ENCODE results near the gene CCDC88B. TPM values are rescaled to one million over a fixed set of nuclear protein-coding genes. Genes with fewer than 3 reads are reported as not detected.
"Not testable (repeated sequence)": the region's sequence is repeated elsewhere in the genome, so short reads cannot be mapped to it uniquely, and the experiment has no call there.

Gene CCDC88B
- total RNA-seq, 1 donor from 2014 or later = 137 TPM

GRCh38 chr11:64320556-64320955, 19.4 kb upstream of the CCDC88B start:
- no peak overlapping the region for H3K27ac Mint-ChIP-seq
- no peaks in the 10 kb centered on the region for H3K9me3 Mint-ChIP-seq
- H3K4me1 Mint-ChIP-seq (ENCODE audit: low read depth) = peaks cover 34% of the 10 kb centered on the region
- peaks cover 22% of the 10 kb centered on the region for H3K36me3 Mint-ChIP-seq (ENCODE audit: low read depth)
- H3K27me3 Mint-ChIP-seq (ENCODE audit: insufficient read depth) = no peaks in the 10 kb centered on the region
- no peak for DNase-seq (ENCODE audit: low spot score)
- intact Hi-C loops (cut with micrococcal nuclease) = no loop called here
- peak overlapping the region; percentile 54 for H3K4me3 Mint-ChIP-seq

GRCh38 chr11:64321026-64321425, 19.0 kb upstream of the CCDC88B start:
- Mint-ChIP-seq H3K4me3 (peak overlapping the region; percentile 39), H3K36me3 (ENCODE audit: low read depth) (peaks cover 22% of the 10 kb centered on the region), H3K4me1 (ENCODE audit: low read depth) (peaks cover 34% of the 10 kb centered on the region), H3K27ac (peak overlapping the region; percentile 61), H3K27me3 (ENCODE audit: insufficient read depth) (no peaks in the 10 kb centered on the region), H3K9me3 (no peaks in the 10 kb centered on the region)
- DNase-seq (ENCODE audit: low spot score) = no peak
- intact Hi-C loops (cut with micrococcal nuclease) = no loop called here

GRCh38 chr11:64321533-64321932, 18.5 kb upstream of the CCDC88B start:
- intact Hi-C loops (cut with micrococcal nuclease) = no loop called here
- no peaks in the 10 kb centered on the region for H3K9me3 Mint-ChIP-seq
- no peak for DNase-seq (ENCODE audit: low spot score)
- no peak overlapping the region for H3K27ac Mint-ChIP-seq
- peaks cover 20% of the 10 kb centered on the region for H3K36me3 Mint-ChIP-seq (ENCODE audit: low read depth)
- H3K27me3 Mint-ChIP-seq (ENCODE audit: insufficient read depth) = no peaks in the 10 kb centered on the region
- peaks cover 30% of the 10 kb centered on the region for H3K4me1 Mint-ChIP-seq (ENCODE audit: low read depth)
- no peak overlapping the region for H3K4me3 Mint-ChIP-seq

GRCh38 chr11:64322925-64323260, 17.1 kb upstream of the CCDC88B start:
- Mint-ChIP-seq H3K4me1 (ENCODE audit: low read depth) (peaks cover 22% of the 10 kb centered on the region), H3K27me3 (ENCODE audit: insufficient read depth) (no peaks in the 10 kb centered on the region), H3K36me3 (ENCODE audit: low read depth) (peaks cover 10% of the 10 kb centered on the region), H3K9me3 (no peaks in the 10 kb centered on the region), H3K27ac (no peak overlapping the region), H3K4me3 (no peak overlapping the region)
- no peak for DNase-seq (ENCODE audit: low spot score)
- intact Hi-C loops (cut with micrococcal nuclease) = no loop called here

DNA sequence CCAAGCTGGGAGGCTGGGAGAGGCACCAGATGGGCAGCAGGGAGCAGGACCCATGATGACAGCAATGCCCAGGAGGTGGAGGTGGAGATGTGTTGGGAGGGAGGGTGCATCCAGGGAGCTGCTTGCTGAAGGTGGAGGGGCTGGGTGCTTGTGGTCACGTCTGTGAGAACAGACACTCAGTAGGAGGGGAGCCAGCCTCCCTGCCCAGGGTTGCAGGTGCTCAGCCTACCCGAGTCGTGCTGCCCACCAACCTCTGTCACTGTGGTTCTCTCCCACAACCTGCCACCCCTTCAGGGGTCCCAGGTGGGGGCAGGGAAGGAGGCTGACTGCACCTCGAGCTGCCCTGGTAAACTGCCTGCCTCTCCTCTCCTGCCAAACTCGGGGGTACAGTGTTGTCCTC, 16.6 kb upstream of the CCDC88B start:
- Mint-ChIP-seq H3K27ac (no peak overlapping the region), H3K36me3 (ENCODE audit: low read depth) (peaks cover 10% of the 10 kb centered on the region), H3K4me3 (no peak overlapping the region), H3K27me3 (ENCODE audit: insufficient read depth) (no peaks in the 10 kb centered on the region), H3K9me3 (no peaks in the 10 kb centered on the region), H3K4me1 (ENCODE audit: low read depth) (peaks cover 22% of the 10 kb centered on the region)
- DNase-seq (ENCODE audit: low spot score) = no peak
- intact Hi-C loops (cut with micrococcal nuclease) = no loop called here

- H3K36me3 Mint-ChIP-seq (ENCODE audit: low read depth) = peaks cover 10% of the 10 kb centered on the region
- peaks cover 20% of the 10 kb centered on the region for H3K4me1 Mint-ChIP-seq (ENCODE audit: low read depth)
- H3K4me3 Mint-ChIP-seq; intact Hi-C loops (cut with micrococcal nuclease); H3K27ac Mint-ChIP-seq; H3K9me3 Mint-ChIP-seq; DNase-seq (ENCODE audit: low spot score); H3K27me3 Mint-ChIP-seq (ENCODE audit: insufficient read depth): not testable (repeated sequence)
Observed at GRCh38 chr11:64323984-64324383, 16.0 kb upstream of the CCDC88B start.

GRCh38 chr11:64324692-64325469, 15.1 kb upstream of the CCDC88B start:
- no peak for DNase-seq (ENCODE audit: low spot score)
- intact Hi-C loops (cut with micrococcal nuclease) = no loop called here
- peaks cover 10% of the 10 kb centered on the region for H3K36me3 Mint-ChIP-seq (ENCODE audit: low read depth)
- H3K4me3 Mint-ChIP-seq = no peak overlapping the region
- no peaks in the 10 kb centered on the region for H3K27me3 Mint-ChIP-seq (ENCODE audit: insufficient read depth)
- H3K27ac Mint-ChIP-seq = no peak overlapping the region
- peaks cover 11% of the 10 kb centered on the region for H3K4me1 Mint-ChIP-seq (ENCODE audit: low read depth)
- no peaks in the 10 kb centered on the region for H3K9me3 Mint-ChIP-seq

GRCh38 chr11:64327375-64327774, 12.6 kb upstream of the CCDC88B start:
- H3K27me3 Mint-ChIP-seq (ENCODE audit: insufficient read depth) = no peaks in the 10 kb centered on the region
- H3K36me3 Mint-ChIP-seq (ENCODE audit: low read depth) = no peaks in the 10 kb centered on the region
- H3K4me1 Mint-ChIP-seq (ENCODE audit: low read depth) = peaks cover 7% of the 10 kb centered on the region
- intact Hi-C loops (cut with micrococcal nuclease) = no loop called here
- no peaks in the 10 kb centered on the region for H3K9me3 Mint-ChIP-seq
- H3K4me3 Mint-ChIP-seq = no peak overlapping the region
- H3K27ac Mint-ChIP-seq = no peak overlapping the region
- no peak for DNase-seq (ENCODE audit: low spot score)

GRCh38 chr11:64327993-64328392, 12.0 kb upstream of the CCDC88B start:
- H3K4me3 Mint-ChIP-seq = no peak overlapping the region
- intact Hi-C loops (cut with micrococcal nuclease) = no loop called here

GRCh38 chr11:64330888-64331287, 9.1 kb upstream of the CCDC88B start:
- Mint-ChIP-seq H3K27me3 (ENCODE audit: insufficient read depth) (no peaks in the 10 kb centered on the region), H3K4me1 (ENCODE audit: low read depth) (peaks cover 16% of the 10 kb centered on the region), H3K4me3 (no peak overlapping the region), H3K36me3 (ENCODE audit: low read depth) (peaks cover 8% of the 10 kb centered on the region), H3K27ac (no peak overlapping the region), H3K9me3 (no peaks in the 10 kb centered on the region)
- no peak for DNase-seq (ENCODE audit: low spot score)
- intact Hi-C loops (cut with micrococcal nuclease) = loop anchor here (1.0 kb wide), 2 partner anchors 9 to 13 kb away; partner anchors contain the start of genes CCDC88B and PRDX5

More at GRCh38 chr11:64327993-64328392, 12.0 kb upstream of the CCDC88B start:
- no peaks in the 10 kb centered on the region for H3K9me3 Mint-ChIP-seq
- no peaks in the 10 kb centered on the region for H3K36me3 Mint-ChIP-seq (ENCODE audit: low read depth)
- no peak for DNase-seq (ENCODE audit: low spot score)
- peaks cover 7% of the 10 kb centered on the region for H3K4me1 Mint-ChIP-seq (ENCODE audit: low read depth)
- H3K27ac Mint-ChIP-seq = no peak overlapping the region
- H3K27me3 Mint-ChIP-seq (ENCODE audit: insufficient read depth) = no peaks in the 10 kb centered on the region

GRCh38 chr11:64331569-64332371, 8.2 kb upstream of the CCDC88B start:
- Mint-ChIP-seq H3K27me3 (ENCODE audit: insufficient read depth) (no peaks in the 10 kb centered on the region), H3K9me3 (no peaks in the 10 kb centered on the region), H3K4me1 (ENCODE audit: low read depth) (peaks cover 16% of the 10 kb centered on the region), H3K36me3 (ENCODE audit: low read depth) (peaks cover 8% of the 10 kb centered on the region), H3K27ac (peak overlapping the region; percentile 85), H3K4me3 (peak overlapping the region; percentile 4)
- DNase-seq (ENCODE audit: low spot score) = peak; percentile 66
- intact Hi-C loops (cut with micrococcal nuclease) = loop anchor here (1.0 kb wide), 2 partner anchors 9 to 13 kb away; partner anchors contain the start of genes CCDC88B and PRDX5

DNA sequence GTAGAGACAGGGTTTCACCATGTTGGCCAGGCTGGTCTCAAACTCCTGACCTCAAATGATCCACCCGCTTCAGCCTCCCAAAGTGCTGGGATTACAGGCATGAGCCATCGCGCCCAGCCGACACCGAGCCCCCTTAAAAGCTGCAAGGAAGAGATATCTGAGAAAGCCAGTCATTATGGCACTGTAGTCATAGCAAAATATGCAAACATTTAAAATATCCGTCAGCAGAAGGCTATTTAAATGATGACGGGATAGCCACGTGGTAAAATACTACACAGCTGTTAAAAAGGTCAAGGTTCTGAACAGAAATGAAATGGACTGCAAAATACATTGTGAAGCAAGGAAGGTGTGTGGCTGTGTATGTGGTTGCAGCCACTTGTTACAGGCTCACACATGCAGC, 6.4 kb upstream of the CCDC88B start:
- peaks cover 28% of the 10 kb centered on the region for H3K4me1 Mint-ChIP-seq (ENCODE audit: low read depth)
- H3K27me3 Mint-ChIP-seq (ENCODE audit: insufficient read depth) = no peaks in the 10 kb centered on the region
- no peaks in the 10 kb centered on the region for H3K9me3 Mint-ChIP-seq
- H3K36me3 Mint-ChIP-seq (ENCODE audit: low read depth) = peaks cover 10% of the 10 kb centered on the region
- no peak overlapping the region for H3K27ac Mint-ChIP-seq
- no peak for DNase-seq (ENCODE audit: low spot score)
- intact Hi-C loops (cut with micrococcal nuclease) = no loop called here
- H3K4me3 Mint-ChIP-seq = no peak overlapping the region

Measured in activated T-helper 1 cell treated with anti-CD3 and anti-CD28 coated beads, Interleukin-12 subunit alpha, Interleukin-12 subunit beta, Interleukin-2, Interleukin-4 antibody, amounts not matched to agents 30 ng/mL and 10 ng/mL and 1 ng/mL, durations not matched to agents 14 hours and 24 hours and 36 hours (primary cell).